ENCODE measurements around the gene ARMC7.
"Not testable (repeated sequence)": the region's sequence is repeated elsewhere in the genome, so short reads cannot be mapped to it uniquely, and the experiment has no call there.

ARMC7 gene

GRCh38 chr17:75102385-75102821 is 7.4 kb upstream of the ARMC7 start:
- no peak for DNase-seq

DNA sequence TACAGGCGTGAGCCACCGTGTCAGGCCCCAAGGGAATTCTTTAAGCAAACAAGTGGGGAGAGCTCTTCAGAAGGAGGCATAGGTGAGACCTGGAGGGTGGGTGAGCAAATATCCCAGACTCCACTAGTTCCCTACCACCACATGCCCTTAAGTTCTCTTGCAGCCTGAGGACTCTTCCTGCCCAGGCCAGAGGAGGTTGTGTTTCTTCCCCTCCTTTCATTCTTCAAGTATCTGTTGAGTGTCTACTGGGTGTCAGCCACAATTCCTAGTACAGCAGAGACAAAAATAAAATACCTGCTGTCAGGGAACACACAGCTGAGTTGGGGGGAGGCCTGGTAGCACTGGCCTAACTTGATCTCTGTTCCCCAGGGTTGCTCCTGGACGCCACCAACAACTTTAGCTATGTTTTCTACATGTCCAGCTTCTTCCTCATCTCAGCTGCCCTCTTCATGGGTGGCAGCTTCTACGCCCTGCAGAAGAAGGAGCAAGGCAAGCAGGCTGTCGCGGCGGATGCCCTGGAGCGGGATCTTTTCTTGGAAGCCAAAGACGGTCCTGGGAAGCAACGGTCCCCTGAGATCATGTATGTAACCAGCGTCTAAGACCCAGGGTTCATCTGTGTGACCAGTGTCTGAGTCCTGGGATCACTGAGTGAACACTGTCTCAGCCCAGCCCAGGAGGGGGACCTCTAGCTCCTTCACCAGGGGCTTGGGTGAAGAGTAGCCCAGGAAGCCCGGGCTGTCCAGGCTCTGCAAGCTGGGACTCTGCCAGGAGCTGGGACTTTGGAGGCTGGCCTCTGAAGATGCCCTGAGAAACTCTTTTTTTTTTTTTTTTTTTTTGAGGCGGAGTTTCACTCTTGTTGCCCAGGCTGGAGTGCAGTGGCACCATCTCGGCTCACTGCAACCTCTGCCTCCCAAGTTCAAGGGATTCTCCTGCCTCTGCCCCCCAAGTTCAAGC is 5.9 kb upstream of the ARMC7 start:
- no peak for DNase-seq

- DNase-seq = peak; percentile 59
Measured at GRCh38 chr17:75105126-75106080, 4.4 kb upstream of the ARMC7 start.

DNA sequence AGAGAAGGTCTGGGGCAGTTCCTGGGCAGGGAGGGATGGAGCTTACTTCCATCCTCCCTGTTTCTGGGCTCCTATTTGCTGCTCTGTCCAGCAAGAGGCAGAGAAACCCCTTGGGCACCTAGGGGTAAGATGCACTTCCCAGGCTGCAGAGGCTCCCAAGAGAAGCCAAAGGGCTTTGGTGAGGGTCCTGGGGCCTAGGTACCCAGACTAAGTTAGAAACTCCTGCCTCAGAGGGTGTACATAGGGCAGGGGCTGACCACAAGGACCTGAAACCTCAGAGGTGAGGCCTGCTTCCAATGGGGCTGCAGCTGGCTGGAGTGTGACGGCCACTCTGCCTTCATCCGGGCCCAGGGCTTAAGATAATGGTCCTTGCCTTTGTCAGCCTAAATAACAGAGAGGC is 1.6 kb upstream of the ARMC7 start:
- no peak for DNase-seq

DNA sequence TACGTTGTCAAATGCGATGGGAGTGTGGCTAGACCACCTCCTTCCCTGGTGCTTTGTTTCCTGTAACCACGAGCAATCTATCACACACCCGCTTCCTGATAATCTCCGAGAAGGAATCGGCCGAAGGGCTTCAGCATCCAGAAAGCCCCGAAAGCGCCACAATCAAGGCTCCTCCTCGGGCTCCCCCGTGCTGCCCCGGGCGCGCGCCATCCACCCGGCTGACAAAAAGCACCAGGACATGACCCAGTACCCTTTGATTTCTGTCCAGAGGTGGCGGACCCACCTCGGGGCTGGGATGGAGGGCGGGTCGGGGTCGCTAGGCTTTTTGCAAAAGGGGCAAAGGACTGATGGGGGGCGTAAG is 743 bp upstream of the ARMC7 start:
- DNase-seq = no peak

DNA sequence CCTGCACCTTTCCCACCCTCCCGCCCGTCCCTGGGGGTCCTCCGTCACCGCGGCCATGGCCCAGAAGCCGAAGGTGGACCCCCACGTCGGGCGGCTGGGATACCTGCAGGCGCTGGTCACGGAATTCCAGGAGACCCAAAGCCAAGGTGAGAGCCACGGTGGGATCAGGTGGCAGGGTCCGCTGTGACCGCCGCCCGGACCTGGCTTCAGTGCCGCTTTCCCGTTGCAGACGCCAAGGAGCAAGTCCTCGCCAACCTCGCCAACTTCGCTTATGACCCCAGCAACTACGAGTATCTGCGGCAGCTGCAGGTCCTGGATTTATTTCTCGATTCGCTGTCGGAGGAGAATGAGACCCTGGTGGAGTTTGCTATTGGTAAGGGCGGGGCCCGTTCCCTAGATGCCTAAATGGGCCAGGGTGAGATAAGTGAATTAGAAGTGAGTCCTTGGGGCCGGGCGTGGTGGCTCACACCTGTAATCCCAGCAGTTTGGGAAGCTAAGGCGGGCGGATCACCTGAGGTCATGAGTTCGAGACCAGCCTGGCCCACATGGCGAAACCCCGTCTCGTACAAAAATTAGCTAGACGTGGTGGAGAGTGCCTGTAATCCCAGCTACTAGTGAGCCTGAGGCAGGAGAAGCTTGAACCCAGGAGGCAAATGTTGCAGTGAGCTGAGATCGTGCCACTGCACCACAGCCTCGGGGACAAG is 617 bp downstream of the ARMC7 start:
- no peak for DNase-seq

DNA sequence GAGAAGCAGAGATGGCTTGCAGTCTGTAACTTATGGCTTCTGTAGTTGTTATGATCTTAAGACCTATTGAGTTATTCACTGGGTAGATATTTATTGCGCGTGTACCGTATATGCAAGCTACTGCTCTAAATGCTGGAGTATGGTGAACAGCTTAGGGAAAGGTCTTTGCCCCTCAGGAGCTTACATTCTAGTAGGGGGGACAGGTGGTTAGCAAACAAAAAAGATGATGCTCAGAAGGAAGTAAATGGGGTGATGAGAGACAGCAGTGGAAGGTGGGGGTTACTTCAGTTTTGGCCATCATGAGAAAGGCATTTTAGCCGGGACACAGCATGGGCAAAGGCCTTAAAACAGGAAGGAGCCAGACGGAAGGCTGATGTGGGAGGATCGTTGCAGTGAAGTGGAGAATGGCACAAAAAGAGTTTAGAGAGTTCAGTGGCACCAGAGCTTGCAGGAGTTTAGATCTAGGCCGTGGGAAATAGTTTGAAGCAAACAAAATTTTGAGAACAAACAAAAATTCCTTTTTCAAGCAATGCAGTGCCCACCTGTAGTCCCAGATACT is 2.1 kb downstream of the ARMC7 start:
- DNase-seq = no peak

GRCh38 chr17:75113798-75114551 is 4.2 kb downstream of the ARMC7 start:
- peak; percentile 94 for DNase-seq

DNA sequence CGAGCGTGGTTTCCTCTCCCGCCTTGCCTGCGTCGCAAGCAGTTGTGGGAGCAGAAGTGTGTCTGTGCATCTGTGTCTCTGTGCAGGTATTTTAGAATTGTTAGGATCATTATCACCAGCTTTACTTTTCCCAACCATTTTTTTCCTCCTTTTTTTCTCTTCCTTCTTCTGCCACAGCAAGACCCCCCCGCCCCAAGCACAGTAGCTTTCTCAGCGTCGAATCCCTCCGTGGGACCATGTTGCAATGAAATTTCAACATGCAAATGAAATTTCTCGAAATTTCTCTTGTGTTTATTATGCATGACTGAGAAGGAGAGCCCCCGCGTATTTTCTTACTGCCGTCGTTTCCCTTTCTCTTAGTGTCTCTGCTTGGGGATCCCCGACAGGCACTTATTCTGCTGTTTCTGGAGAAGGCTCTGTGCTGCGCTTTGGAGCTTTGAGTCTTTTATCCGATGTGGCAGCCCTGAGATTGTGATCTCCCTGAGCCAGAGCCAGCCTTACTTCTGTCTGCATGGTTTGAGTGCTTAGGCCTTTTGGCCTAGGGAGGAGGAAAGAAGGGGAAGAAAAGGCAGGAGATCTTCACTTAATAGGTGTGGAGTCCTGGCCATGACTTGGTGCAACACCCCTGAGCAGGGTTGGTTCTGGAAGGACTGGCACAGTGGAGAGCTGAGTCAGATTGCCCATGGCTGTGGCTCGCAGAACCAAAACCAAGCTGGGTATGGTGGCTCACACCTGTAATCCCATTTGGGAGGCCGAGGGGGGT is 5.0 kb downstream of the ARMC7 start:
- peak; percentile 40 for DNase-seq

DNA sequence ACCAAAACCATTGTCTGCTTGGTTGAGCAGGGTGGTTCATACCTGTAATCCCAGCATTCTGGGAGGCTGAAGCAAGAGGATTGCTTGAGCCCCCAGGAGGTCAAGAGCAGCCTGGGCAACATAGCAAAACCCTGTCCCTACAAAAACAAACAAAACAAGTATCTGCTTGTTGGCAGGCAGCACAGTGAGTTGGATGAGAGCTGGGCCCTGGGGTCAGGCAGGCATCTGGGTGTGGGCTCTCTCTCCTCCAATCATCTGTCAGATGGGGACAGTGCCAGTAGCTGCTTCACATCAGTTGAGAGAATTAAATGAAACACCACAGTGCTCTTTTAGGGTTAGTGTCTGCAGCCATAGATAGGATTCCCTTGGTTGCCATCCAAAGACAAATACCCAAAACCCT is 5.8 kb downstream of the ARMC7 start:
- no peak for DNase-seq

GRCh38 chr17:75116737-75117136 is 7.0 kb downstream of the ARMC7 start:
- no peak for DNase-seq

GRCh38 chr17:75118307-75118706 is 8.5 kb downstream of the ARMC7 start:
- no peak for DNase-seq

GRCh38 chr17:75124041-75124818 is 14.5 kb downstream of the ARMC7 start:
- peak; percentile 69 for DNase-seq

DNA sequence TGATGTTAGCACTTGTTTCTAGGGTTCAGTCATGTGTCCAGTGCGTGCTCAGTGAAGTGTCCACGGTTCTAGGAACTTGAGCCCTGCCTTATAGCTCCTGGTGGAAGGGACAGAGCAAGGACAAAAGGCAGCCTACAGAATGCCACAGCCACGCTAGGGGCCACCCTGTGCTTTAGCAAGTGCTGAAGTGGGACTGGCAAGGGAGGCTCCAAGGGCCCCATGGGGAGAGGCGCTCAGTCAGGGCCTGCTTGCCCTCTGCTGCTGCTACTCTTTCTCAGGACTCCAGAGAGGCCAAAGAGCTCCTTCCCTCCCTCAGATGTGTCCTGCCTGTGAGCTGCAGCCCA is 15.0 kb downstream of the ARMC7 start:
- no peak for DNase-seq

DNA sequence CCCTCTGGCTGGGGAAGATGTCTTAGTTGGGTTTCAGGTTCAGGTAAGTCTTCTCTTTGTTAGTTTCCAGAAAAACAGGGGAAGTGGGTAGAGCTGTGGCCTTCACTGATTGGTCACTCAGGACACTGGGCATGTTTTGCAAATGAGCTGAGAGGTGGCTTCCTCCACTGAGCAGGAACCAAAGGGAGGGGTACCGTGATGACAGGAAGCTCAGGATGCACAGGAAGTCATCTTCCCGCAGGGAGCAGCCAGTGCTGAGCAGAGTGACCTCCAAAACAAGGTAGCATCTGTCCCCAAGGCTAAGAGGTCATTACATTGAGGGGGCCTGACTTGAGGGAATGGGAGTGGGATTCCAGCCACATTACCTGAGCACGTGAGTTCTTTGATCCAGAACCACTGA is 16.2 kb downstream of the ARMC7 start:
- no peak for DNase-seq

GRCh38 chr17:75126954-75127353 is 17.2 kb downstream of the ARMC7 start:
- no peak for DNase-seq

GRCh38 chr17:75127936-75128335 is 18.2 kb downstream of the ARMC7 start:
- DNase-seq = not testable (repeated sequence)

GRCh38 chr17:75128694-75129505 is 19.1 kb downstream of the ARMC7 start:
- no peak for DNase-seq

DNA sequence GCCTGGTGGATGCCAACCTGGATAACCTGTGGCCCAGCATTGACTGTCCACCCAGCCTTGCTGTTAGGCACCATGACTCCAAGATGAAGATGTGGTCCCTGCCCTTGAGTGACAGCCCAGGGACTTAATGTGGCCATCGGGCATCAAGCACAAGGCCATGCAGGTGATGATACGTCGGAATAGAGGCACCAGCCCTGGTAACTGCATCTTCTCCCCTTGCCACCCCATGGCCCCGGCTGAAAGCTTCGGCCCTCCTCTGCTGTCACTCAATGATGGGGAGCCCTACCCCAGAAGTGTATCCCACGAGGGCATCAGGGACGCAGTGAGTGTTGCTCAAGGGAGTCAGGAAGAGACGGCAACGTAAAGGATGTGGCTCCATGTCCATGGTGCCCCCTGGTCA is 19.8 kb downstream of the ARMC7 start:
- DNase-seq = no peak

Data from stimulated activated CD8-positive, alpha-beta memory T cell treated with anti-CD3 and anti-CD28 coated beads, Interleukin-4, amount 100 ng/mL, for 48 hours (primary cell).